CD4-positive, alpha-beta T cell treated with Interleukin-17A for 4 hours (primary cell): ENCODE data around the gene FAM83F.
"Not testable (repeated sequence)": the region's sequence is repeated elsewhere in the genome, so short reads cannot be mapped to it uniquely, and the experiment has no call there.

Source experiments
- DNase-seq: peaks from one replicate; pipeline ENCODE4 v3.0.0-alpha.2; 2020; ENCODE audit warnings: mixed read lengths

Gene FAM83F

DNA sequence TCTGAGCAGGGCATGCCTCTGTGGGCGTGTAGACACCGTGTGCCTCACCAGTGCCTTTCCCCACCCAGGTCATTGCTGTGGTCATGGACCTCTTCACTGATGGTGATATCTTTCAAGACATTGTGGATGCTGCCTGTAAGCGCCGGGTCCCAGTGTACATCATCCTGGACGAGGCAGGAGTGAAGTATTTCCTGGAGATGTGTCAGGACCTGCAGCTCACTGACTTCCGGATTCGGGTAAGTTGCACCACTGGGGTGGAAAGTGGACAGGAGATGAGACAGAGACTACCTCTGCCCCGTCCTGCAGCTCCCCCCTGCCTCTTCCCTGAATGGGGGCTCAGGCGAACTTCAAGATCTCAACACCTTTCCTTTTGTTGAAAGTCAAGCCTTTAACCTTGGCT, 24.3 kb downstream of the FAM83F start:
- DNase-seq, result no peak

DNA sequence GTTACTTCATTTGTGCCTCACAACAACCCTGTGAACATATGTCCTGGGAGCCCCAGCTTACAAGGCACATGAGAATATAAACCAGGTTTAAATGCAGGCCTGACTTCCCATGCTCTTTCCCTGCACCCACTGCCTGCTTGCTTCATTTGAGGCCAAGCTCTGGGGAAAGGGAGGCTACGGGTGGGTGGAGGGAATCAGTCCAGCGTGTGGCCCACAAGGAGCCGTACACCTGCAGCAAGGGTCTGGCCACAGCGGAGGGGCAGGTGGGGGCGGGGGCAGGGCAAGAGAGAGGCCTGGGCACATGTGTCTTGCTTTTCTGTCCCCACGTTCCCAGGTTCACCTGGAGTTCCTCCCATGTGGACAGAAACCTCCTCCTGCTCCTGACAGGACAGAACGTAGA, 26.2 kb downstream of the FAM83F start:
- DNase-seq, result no peak

DNA sequence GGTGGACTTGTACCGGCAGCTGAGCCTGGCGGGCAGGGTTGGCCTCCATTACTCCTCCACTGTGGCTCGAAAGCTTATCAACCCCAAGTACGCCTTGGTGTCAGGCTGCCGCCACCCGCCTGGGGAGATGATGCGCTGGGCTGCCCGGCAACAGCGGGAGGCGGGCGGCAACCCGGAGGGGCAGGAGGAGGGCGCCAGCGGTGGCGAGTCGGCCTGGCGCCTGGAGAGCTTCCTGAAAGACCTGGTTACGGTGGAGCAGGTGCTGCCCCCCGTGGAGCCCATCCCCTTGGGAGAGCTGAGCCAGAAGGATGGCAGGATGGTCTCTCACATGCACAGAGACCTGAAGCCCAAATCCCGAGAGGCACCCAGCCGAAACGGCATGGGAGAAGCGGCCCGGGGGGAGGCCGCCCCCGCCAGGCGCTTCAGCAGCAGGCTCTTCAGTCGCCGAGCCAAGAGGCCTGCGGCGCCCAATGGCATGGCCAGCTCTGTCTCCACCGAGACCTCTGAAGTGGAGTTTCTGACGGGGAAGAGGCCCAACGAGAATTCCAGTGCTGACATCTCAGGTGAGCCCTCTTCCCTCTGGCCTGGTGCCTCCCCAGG, 26.7 kb downstream of the FAM83F start:
- no peak for DNase-seq

DNA sequence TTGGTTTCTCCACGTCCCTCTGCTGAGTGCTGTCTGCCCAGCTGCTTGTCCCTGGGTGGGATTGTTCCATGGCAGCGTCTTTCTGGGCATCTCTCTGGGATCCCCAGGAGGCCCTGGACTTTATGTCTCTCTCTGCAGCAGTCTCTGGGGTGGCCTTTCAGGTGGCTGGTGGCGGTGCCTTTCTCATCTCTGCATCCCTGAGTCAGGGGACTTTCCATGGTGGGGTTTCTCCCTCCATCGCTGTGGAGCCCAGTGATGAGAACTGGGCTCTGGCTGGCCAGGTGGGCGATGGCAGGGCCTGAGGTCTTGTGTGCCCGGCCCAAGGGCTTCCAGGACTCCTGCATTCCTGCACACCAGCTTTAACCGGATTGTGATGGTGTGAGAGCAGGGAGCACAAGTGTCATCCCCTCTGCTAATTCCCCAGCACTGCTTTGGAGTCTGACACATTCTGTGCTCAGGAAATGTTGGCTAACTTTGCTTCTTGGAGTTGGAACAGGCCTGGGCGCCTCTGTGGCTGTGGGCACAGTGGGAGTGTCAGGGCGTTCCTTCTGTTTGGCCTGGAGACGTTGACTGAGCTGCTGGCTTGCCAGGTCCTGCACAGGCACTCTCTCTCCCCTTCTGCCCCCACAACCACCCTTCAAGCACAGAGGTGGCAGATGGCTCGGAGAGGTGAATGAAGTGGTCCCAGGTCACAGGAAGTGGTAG, 27.9 kb downstream of the FAM83F start:
- DNase-seq, result no peak

DNA sequence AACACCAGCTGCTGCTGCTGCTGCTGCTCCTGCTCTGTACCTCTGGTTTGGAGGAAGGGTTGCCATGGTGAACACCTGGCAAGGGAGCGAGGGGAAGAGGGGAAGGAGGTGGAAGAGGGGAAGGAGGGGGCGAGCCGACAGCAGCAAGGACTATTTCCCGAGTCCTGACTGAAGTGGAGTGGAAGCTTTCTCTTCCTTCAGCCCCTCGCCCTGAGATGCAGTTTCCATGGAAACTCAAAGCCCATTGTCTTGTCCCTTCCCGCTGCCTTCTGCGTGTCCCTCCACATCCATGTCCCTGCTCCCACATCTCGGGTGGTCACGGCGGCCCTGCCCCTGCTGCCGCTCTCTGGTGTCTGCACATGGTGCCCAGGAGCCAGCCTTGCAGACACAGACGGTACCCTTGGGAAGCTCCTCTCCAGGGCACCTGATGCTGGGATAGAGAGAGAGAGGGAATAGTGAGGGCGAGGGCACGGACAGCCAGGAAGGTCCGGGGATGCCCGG, 28.6 kb downstream of the FAM83F start:
- no peak for DNase-seq

DNA sequence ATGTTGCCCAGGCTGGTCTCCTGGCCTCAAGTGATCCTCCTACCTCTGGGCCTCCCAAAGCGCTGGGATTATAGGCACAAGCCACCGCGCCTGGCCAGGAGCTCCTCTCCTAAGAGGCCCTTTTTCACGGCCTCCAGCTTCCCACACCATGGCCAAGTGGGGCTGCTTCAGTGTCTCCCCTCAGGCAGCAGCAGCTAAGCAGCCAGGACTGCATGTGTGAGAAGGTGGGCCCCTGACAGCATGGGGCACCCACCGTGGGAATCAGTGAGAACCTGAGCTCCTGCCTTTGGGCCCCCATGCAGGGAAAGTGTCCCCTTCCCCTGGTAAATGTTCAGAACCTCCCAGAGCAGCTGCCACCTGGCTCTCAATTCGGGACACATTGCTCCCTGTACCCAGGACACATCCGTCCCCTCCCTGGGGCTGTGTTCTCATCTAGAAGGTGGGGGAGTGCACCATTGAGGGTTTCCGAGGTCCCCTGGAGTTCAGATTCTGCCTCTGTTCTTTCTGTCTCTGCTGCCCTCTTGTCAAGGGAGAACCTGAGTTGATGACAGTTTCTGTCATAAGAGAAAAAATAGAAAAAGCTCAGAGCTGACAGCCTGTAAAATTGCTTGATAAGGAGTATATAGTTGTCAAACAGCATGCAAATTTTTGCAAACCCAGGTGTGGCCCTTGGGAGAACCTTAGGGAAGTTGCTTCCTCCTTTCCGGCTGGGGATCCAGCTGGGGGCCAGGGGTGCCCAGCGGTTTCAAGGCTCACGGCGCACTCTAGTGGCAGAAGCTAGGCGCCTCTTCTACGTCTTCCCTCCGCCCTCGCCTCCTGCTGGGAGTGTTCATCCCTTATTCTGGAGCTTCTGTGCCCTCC, 29.7 kb downstream of the FAM83F start:
- peak; percentile 79 for DNase-seq

DNA sequence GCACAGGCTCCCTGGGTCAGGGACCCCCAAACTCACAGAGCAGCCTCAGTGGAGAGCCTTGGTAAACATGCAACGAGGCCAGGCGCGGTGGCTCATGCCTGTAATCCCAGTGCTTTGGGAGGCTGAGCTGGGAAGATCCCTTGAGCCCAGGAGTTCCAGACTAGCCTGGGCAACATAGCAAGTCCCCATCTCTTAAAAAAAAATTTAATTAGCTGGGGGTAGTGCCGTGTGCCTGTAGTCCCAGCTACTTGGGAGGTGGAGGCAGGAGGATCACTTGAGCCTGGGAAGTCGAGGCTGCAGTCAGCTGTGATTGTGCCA, 30.3 kb downstream of the FAM83F start:
- not testable (repeated sequence) for DNase-seq

DNA sequence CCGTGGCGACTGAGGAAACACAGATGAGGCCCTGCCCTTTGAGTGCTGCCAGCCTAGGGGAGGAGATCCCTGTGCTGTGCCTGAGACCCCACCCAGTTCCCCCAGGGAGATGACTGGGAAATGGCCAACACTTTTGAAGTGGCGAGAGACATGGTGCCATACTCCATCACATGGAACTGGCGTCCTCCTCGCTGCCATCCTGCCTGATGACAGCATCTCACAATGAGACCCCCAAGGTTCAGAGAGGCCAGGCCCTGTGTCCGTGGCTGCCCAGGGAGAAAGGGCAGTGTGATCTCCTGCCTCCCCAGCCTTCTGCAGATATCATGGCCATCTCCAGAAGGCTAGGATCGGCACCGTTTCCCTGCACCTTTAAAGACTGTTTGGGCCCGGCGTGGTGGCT, 31.1 kb downstream of the FAM83F start:
- DNase-seq, result no peak

DNA sequence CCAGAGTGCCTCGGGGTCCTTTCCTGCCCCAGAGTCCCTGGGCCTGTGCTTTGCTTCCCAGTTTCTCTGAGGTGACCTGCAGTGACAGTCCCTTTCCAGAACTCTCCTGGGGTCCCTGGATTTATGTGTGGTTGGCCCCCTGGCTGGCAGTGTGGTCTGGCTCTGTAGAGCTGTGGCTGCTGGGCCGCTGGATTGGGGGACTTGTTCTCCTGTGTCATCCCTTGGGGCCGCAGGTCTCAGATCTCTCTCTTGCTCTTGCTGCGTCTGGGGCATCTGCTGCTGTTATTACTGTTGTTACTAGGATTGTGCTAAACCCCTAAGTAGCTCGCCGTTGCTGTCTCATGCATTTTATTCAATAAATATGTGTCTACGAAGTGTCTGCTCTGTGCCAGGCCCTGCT, 31.9 kb downstream of the FAM83F start:
- no peak for DNase-seq

DNA sequence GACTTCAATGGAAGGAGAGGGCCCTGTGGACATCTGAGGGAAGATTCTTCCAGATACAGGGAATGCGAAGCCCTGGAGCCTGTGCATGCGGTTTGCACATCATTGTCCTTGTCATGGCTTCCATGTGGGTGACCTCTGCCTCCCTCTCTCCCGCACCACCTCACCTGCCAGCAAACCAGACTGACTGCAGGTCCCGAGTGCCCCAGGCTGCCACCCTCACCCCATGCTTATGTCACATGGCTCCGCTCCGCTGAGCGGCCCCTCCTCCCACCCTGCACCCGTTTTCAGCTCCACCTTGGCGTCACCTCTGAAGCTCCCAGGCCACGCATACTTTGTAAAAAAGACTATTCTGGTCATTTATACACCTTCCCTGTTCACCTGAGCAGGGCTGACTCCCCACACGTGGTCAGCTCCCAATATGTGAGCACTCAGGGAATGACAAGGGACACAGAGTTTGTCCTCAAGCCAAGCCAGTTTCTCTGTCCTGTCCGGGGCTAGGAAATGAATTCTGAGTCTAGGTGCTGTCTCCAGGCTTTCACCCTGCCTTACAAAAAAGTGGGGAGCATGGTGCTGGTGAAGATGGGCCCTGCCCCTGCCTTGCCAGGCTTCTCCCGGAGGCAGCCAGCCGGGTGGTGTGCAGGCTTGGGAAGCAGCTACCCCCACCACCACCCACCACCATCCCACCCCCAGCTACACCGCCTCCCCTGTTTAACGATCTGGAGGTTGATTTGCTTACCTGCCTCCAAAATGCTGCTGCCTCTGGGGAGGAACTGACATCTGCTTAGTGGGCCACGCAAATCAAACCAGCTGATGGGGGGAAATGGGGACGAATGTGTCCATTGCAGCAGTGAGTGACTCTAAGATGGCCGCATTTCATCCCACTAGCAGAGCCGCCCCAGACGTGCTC, 32.7 kb downstream of the FAM83F start:
- no peak for DNase-seq

DNA sequence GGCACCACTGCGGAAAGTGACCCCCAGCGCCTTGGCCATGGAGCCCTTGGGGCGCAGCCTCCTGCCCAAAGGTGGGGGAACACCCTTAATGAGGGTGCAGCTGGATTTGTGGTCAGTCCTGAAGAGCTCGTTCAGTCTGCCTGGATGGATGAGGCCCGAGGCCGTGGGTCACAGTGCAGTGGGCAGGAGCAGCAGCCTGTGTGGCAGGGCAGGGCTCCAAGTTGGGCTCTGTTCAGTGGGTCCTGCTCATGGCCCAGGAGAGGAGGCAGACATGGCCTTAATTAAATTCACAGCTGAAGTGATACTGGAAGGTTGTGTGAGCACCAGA, 33.3 kb downstream of the FAM83F start:
- no peak for DNase-seq

DNA sequence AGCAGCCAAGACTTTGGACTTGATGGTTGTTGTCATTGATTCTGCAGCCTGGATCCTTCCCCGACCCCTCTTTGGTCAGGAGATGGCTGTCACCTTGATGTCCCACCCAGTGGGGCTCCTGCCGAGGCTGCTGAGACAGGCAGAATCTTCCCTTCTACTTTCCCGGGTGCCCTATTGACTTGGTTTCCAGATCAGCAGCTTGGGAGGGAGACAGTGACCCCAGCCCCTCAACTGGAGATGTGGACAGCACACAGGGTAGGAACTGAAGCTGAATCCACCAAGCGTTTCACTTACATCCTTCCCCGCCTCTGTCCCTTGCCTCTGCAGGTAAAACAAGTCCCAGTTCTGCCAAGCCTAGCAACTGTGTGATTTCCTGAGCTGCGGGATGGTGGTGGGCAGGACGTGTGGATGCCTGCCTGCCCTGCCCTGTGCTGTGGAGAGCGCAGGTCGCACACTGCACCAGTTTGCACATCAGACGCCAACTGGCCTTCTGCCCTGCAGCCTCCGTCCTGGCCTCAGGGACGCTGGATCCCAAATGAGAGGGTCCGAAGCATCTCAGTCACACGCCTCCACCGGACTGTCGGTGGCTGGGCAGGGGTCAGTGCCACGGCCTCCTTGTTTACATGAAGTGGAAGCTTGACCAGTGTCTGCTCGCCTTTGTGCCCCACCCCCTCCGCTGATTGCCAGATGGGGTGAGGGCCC, 34.6 kb downstream of the FAM83F start:
- DNase-seq, result no peak

DNA sequence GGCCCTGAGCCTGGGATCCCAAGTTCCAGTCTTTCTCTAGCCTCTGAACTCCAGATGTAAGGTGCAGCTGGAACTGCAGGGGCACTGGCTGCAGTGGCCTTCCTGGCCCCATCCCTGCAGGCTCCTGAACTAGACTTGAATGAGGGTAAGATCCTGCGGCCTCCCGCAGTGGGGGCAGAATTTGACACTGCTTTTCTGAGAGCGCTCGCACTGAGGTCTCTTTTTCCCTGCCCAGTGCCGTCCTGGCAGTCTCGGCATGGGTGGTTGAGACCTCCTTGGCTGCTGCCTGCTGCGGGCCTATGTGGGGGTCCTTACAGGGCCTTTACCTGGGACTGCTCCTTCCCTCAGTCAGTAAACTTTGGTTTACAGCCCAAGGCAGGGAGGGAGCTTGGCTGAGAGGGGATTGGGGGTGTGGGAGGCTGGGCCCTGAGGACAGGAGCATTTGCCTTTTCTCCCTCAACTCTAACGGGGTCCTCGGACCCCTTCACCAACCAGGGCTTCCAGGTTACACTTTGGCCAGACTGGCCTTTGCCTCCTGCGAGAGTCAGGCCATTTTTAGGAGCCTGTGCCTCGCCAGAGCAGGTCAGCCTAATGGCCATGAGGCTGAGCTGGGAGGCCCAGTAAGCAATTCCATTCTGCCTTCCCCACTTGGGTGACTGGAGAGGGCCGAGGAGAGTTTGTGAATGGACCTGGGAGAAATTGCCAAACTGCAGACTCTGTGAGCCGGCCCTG, 35.4 kb downstream of the FAM83F start:
- DNase-seq, result no peak

DNA sequence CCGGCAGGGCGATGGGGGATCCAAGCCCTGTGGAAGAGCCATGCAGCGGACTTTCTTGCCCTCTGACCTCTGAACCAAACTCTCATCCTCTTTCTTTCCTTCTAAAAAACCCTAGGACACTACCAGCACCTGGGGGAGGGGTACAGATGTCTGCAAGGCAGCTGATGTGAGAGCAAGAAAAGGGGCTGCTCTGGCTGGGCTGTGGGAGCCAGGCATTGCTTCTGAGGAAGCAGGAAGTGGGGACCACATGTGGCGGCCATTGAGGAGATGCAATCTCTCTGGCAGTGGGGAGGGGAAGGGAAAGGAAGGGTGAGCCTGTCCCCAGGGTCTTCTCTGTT, 36.0 kb downstream of the FAM83F start:
- DNase-seq, result no peak

DNA sequence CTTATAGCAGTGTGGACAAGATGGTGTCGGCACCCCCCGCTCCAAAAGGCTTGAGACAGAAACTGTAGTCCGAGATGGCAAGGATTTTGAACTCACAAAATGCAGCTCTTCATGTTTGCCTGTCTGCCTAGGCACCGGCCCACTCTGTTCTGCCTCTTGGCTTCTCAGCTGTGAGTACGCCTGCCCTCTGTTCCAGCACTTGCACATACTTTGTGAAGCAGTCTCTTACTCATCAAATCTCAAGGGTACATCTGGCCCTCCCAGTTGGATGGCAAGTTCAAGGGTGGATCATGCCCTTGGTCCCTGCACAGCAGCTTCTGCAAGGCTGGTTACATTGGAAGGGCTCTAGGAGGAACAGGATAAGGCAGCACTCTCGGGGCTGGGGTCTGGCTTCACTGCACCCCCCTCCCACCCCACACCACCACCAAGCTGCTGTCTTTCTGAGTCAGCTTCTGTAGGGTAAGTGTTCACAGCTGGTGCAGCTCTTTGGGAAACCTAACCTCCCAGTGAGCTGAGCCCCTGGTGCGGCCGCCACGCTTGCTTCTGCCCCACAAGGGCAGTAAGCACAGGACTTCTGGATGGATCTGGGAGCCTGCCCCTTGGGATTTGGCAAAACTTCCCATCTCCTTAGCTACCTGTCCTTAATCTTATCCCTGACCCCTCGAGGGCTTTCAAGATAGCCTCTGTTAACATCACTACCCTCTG, 37.2 kb downstream of the FAM83F start:
- DNase-seq, result no peak

DNA sequence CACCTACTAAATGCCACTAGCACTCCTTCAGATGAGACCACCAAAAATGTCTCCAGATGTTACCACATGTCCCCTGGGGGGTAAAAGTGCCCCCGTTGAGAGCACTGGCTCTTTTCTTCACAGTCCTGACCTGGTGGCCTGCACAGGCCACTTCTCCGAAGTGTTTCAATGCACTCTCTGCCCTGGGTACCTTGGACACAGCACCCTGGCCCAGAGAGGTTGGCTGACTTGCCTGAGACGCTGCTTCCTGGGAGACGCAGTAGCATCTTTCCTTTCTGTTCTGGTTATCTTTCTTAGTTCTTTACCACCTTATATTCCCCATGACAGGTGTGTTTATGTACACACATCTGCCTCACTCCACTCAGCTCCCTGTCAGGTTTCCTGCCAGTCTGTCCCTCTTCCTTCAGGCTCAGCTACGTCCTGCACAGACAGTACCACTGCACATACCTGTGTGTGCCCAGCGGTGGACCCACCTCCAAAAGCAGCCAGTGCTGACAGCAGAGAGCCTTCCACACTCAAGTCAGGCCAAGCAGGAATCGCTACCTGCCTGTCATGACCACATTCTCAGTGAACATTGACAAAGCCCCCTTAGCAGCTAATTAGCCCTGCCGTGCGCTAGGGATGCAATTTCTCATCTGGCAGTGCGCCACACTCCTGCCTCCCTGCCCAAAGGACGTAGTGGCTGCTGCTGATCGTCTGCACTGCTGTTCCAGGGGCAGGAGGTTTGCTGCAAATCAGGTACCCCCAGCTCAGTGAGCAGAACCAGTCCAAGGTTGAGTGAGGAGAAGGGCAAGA, 39.0 kb downstream of the FAM83F start:
- no peak for DNase-seq

DNA sequence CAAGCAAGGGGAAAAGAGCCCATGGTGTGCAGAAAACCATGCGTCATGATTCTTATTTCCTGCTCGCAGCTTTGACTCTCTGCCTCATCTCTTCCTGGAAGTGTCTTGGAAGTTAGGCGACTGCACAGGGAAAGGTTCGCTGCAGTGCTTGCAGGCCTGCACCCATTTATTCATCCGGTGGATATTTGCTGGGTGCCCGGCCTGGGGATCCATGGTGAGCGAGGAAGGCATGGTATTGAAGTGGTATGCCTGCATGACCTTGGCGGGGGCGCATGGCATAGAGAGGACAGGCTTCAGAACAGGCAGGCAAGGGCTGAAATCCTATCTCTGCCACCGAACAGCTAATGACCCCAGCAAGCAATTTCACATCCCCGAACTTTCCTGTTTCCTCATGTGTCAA, 40.6 kb downstream of the FAM83F start:
- DNase-seq, result no peak

DNA sequence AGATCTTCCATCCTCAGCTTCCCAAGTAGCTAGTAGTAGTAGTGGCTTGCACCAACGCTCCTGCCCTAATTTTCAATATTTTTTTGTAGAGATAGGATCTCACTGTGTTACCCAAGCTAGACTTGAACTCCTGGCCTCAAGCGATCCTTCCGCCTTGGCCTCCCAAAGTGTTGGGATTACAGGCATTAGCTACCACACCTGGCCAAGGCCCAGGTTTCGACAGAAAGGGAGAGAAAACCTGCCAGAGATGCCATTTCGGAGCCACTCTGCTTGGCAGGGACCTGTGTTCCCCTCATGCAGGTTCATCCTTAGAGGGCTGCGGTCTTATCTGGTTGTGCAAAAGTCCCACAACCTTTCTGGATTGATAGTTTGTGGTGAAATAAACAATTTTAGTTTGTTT, 41.4 kb downstream of the FAM83F start:
- DNase-seq, result no peak

DNA sequence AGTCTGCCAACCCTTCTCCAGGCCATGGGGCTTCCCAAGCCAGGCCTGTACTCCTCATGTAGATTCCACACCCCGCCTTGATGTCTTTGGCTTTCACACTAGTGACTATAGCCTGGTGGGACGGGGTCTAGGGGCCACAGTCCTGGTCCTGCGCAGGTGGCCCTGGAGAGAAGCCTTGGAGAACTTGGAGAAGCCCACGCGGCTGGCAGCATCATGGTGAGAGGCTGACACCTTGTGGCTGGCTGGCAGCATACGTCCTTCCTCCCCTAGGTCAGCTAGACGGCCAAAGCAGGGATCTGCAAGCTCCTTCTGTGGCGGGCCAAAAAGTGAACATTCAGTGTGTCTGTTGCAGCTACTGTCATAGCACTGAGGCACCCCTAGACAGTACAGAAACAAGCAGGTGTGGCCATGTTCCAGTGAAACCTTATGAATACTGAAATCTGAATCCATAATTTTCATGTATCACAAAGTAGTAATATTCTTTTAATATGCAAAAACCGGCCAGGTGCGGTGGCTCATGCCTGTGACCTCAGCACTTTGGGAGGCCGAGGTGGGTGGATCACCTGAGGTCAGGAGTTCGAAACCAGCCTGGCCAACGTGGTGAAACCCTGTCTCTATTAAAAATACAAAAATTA, 42.0 kb downstream of the FAM83F start:
- DNase-seq, result peak; percentile 67

DNA sequence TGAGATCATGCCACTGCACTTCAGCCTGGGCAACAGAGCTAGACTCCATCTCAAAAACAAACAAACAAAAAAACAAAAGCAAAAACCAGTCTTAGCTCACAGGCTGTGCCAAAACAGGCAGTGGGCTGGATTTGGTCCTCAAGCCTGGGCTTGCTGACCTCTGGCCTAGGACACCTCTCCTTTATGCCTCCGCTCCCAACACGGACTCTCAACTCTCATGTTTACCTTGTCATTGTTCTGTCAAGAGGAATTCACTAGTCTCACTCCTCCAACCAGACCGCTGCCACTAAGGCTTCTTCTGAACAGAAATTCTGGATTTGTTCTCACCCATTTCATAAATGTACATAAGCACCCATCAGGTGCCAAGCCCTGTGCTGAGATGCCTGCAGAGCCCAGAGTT, 42.6 kb downstream of the FAM83F start:
- DNase-seq, result no peak
